HG03064 (cell line): ENCODE results near the gene FAM163A.
"Not testable (repeated sequence)": the region's sequence is repeated elsewhere in the genome, so short reads cannot be mapped to it uniquely, and the experiment has no call there.

Source experiments
- ATAC-seq: cut with Tn5 transposase; IDR thresholded peaks from one replicate; pipeline ENCODE4 v1.9.1; 2021; ENCODE audit warnings: low read depth; ENCODE audit not compliant: unreplicated experiment

Gene FAM163A

DNA sequence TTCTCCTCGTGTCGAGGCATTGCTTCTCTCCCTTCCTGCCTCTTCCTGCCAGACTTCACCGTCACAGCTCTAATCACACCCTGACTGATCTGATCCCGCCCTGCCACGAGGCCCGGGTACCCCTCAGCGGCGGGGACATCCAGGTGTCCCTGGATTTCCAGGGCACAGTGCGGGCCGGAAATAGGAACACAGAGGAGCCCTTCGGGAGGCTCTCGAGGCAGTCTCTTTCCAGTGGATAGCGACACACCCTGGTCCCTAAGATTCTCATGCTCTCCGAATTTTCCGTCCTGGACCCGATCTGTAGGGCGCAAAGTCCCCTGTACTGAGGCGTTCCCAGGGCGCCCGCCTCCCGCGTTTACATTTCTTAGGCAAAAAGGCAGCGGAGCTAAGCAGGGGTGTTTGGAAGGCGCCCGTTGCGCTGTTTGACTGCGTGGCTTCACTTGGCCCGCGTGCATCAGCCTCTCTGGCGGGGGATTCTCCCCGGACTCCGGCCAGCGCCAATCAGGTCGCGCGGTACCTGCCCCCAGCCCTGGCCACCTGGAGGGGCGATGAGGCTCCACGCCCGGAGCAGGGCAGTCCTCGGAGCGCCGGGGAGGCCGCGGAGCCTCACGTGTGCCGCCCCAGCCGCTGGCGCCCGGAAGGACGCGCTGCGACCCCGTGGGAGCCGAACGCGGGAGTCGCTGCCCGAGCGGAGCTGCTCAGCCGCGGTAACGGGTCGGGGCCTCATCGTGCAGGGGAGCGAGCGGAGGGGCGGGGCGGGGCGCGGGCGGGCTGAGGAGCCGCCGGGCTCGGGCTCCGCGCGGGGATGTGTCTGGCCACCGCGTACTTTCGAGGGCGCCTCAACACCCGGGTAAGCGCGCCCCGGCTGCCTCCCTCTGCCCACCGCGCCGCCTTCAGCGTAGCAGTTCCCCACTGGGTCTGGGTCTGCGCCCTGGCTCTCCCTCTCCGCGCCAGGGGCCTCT, at the start of gene FAM163A:
FAM163A (plus strand) TSS at position 575 of the 962 bp plus-strand sequence. CDS start 69,807 bp downstream, outside the sequence.
- ATAC-seq: no peak

DNA sequence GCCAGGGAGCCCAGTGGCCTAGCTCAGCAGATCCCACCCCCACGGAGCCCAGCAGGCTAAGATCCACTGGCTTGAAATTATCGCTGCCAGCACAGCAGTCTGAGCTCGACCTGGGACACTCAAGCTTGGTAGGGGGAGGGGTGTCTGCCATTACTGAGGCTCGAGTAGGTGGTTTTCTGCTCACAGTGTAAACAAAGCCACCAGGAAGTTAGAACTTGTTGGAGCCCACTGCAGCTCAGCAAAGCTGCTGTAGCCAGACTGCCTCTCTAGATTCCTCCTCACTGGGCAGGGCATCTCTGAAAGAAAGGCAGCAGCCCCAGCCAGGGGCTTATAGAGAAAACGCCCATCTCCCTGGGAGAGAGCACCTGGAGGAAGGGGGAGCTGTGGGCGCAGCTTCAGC, 48.6 kb upstream of the FAM163A start:
- not testable (repeated sequence) for ATAC-seq

DNA sequence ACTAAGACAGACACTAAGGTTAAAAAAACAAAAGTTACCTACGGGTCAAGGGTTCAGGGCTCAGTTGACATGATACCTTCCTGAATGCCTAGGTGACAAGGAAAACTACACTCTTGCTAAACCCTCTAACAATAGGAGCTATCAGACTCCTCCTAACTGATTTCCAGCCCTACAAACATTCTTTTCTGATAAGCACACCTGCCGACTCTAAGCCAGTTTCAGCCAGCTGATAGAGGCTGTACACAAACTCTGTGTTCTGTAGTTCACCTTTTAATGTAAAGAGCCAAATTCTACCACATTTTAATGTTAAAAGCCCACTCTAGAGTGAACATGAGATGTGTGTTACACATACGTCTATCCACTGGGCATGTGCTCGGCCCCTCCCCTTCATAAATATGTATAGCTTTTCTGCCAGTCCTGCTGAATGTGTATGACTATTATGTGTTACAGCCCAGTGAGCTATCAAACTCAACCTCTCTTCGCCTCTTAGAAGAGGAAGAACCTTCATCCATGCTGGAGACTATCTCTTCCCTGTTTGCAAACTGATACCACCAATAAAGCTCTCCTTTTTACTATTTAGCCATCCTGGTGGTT, 40.0 kb upstream of the FAM163A start:
- no peak for ATAC-seq

DNA sequence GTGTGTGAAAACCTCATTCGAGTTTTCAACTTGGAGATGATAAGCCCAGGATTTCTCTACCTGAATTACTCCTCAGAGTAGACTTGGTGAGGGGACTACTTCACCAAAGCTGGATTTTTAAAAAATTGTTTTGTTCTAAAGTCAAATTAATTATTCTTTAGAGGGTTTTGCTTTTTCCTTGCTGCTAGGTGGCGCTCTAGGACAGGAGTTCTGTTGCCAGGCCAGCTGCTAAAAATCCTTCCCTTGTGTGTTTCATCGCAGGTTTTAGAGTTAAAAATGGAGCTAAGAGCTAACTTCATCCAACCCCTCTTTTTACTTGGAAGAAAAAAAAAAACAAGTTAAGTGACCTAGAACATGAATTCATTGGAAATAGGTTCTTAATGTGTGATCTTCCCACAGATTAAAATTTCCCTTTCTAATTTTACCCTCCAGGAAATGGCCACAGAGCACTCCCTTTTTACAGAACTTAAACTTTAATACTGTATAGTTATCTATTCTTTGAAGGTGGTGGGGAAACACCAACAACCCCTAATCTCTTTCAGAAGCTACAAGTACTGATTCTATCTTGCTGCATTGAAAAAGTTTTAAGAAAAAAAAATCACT, 36.7 kb upstream of the FAM163A start:
- ATAC-seq: no peak

DNA sequence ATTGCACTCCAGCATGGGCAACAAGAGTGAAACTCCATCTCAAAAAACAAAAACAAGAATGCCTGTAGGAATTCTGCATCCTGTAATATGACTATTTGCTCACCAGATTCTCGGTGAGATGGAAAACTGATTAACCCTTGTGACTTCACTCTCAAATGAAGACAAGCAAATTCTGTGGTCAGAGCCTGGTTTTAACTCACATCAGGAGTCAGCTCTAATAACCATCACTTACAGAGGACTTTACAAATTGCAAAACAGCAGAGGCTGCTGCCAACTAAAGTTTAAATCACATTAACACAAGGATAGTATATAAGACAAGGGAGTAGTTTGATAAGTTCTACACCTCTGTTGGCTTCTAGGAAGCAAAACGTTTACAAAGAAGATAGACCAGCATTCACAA, 35.7 kb upstream of the FAM163A start:
- ATAC-seq: no peak

DNA sequence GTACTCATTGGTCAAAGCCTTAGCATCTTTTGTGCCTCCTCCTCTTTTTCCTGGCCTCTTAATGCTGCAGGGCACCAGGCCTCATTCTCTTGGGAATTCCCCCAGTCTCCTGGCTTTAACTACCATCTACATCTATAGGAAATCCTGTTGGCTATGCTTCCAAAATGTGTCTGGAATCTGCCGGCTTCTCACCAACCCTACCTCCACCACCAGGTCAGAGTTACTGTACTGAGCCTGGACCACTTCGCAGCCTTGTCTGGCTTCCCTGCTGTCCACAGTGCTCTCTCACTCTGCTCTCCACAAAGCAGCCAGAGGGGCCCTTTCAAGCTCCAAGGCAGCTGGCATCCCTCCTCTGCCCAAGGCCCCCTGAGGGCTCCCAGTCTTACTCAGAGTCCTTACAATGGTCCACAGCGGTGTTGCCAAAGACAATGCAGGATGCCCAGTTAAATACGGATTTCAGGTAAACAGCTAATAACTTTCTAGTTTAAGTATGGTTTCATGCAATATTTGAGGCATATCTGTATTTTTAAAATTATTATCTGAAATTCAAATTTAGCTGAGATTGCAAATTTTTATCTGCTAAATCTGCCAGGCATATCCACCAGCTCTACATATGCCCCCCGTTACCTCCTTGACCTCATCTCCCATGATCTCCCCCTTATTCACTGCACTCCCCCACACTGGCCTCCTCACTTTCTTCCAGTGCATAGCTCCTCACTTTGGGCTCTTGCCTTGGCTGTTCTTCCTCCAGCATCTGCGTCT, 34.5 kb upstream of the FAM163A start:
- no peak for ATAC-seq

DNA sequence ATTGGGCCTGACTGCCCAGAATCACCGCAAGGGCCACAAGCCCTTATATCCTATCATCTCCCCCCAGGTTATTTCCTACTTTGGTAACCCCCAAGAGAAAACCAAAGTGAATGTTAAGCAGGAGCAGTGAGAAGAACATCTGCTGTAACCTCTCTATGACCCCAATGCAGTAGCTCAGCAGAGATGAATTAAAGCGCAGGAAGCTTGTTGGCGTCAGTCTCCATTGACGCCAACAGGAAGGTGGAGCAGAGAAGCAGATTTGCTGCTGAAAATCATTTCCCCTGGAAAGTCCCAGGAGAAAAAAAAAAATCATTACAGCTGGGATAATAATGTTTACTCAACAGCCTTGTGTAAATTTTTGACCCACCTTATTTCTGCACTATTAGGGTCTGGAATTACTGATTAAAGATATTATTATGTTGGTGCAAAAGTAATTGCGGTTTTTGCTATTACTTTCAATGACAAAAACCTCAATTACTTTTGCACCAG, 33.2 kb upstream of the FAM163A start:
- ATAC-seq: peak; percentile 64

DNA sequence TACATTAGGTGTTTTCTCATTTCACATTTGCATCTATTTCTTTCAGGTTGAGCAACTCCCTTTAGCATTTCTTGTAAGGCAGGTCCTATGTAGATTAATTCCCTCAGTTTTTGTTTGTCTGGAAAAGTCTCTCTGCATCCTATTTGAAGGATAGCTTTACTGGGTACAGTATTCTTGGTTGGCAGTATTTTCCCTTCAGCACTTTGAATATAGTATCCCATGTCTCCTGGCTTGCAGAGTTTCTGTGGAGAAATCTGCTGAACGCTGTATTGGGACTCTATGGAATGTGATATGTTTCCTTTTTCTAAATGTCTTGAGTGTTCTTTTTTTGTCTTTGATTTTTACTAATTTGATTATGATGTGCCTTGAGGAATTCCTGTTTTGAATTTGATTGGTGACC, 28.9 kb upstream of the FAM163A start:
- ATAC-seq: no peak

DNA sequence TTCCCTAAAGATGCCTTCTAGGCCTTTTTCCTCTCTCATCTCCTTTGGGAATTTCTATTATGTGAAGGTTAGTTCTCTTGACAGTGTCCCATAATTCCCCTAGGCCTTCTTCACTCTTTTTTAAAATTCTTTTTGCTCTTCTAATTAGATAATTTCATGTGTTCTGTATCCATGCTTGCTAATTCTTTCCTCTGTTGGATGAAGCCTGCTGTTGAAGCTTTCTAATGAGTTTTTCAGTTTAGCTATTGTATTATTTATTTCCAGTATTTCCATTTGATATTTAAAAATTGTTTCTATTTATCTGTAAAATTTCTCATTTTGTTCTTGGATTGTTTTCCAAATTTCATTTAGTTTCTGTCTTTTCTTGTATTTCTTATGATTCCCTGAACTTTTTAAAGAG, 28.5 kb upstream of the FAM163A start:
- ATAC-seq: no peak

DNA sequence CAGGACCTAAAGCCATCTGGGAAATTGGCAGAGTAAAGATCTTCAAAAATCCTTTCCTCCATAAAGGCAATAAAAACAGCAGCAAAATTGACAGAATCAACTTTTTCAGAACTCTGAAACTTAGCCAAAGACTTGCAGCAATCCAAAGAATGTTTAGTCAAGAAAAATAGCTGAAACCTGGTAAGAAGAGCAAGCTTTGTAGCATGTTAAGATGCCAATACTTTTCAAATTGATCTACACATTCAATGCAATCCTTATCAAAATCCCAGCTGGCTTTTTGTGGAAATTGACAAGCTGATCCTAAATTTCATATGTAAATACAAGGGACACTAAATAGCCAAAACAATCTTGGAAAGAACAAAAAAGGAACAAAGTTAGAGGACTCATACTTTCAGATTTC, 23.8 kb upstream of the FAM163A start:
- ATAC-seq: no peak

DNA sequence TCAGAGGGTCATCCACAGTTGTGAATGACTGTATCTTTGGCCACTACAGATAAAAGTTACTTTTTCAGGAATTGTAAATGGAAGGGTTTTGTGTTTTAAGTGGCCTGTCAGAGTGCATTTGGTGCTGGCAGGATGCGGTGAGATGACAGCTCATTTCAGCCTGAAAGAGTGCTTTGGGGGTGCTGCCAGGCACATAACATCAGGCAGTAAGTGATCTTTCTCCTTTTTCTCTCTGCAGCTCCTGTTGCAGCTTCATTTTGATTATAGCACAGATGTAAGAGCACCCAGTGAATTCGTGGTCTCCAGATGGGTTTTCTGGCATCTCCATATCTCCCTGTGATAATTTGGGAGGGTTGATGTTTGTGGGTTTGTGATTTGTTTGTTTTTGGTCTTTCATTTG, 14.8 kb upstream of the FAM163A start:
- no peak for ATAC-seq

DNA sequence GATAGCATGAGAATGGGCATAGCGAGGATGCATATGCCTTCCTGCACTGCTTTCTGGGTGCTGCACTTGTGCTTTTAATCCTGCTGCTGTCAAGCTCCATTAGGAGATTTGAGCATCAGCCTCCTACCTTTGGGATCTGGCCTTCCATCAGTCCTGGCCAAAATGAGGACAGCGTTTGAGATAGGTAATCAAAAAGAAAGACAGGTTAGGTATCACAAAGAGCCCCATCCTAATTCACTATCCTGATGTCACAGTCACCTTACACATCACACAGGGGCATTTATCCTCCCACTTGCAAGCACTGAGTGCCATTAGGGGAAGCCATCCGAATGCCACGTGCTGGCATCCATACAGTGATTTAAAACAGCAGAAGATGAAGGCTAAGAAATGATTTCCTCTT, 13.2 kb upstream of the FAM163A start:
- ATAC-seq: no peak

DNA sequence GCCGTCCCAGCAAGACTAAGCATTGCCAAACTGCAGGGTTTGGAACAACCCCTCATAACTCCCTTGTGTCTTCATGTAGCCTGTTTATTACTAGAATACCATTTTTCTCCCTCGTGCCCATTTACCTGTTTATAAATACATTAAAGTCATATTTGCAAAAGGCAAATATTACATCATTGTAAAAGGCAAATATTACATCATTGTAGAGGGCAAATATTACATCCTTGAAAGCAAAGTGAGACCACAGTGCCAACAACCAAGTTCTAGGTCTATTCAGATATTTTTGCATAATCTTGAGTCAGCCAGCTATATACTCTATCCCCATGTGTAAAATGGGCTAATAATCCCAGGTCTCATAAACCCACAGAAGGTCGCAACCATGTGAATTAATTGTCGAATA, 11.4 kb upstream of the FAM163A start:
- ATAC-seq: no peak

DNA sequence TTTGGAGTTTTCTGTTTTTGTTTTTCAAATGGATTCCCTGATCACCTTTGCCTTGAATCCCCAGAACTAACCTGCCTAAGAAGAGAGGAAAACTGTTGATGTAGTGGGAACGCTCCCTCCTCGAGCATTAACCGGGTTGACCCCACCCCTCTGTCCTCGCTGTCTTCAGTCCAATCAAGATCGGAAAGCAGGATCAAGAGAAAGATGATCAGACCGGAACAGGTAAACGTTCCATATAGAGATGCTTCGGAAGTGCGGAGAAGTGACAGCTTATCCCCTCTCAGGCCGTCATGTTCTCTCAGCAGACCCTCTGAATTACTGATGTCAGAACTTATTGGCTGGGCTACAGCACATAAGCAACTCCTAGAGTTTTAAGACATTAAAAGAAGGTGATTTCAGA, 800 bp upstream of the FAM163A start:
- no peak for ATAC-seq

DNA sequence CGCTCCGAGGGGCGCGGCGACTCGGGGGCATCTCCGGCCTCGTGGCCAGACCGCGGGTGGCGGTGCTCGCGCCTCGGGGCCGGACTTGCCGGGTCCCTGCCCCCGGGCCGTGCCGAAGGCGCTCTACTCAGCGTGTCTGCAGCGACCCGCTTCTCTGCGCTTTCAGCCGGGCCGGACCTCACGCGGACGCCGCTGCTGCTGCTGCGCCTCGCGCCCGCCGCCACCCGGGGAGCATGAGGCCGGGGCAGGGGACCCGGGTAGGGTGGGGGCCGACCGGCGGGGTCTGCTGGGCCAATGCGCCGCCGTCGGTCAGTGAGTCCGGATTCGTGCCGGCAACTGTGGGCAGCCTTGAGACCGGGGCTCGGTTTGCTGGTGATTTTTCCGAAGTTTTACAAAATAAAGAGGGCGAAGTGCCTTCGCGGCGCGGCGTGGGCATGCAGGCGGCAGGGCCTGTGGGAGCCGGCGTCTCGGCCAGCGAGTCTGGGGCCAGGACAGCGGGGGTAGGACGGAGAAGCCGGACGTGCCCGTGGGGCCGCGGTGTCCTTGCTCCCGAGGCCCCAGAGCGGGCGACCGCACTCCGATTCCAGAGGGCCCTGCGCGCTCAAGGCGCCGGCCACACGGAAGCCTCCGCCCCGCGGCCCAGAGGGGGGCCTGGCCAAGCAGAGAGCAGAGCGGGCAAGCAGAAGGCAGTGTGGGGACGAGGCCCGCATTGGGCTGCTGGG, 749 bp downstream of the FAM163A start:
- ATAC-seq: no peak

DNA sequence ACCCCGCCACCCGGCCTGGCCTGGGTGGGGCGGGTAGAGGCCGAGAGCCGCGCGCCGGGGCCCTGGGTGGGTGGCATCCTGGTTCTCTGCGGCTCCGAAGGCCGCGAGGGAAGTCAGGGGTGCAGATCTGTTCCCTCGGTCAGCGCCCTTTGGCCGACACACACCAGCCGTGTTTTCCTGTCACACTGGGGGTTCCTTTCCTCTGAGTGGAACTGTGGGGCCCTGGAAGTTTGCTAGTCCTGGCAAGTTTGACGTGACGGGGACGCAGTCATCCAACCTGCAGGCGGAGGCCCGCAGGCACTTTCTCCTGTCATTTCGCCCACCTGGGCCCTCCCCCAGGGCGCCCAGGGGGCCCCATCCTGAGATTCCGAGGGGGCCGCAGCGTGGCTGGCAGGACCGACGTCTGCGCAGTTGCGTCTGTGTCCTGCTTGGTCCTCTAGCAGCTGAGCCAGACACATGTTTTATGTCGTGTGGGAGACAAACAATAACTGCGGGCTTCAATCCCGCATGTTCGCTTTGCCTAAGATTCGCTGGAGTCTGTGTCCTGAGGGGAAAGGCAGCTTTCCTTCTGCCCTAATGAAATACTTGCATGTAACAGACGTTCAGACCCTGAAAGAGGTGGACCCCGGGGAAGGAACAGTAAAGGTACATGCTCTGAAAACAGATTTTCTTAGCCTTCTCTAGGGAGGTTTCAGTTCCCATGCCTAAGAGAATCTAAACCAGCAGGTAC, 1.5 kb downstream of the FAM163A start:
- no peak for ATAC-seq

DNA sequence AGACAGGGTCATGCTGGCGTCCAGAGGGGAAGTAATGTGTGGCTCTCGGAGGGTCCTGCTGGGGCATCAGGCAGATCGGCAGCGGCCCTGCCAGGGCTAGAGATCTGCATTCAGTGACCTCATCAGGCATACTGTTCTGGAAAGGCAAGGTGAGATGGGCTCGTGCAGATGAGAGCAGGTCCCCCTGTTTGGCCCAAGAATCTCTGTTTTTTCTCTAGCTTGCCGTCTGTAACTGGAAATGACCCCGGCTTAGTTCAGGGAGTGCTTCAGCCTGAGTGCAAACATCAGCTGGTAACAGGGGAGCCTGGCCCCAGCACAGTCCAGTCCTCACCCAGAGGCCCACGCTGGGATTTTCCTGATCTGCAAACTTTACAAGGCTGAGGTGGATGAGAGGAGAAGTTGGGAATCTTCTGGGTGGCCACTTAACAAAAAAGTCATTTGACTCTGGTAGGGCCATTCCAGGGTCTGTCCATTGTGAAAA, 2.1 kb downstream of the FAM163A start:
- no peak for ATAC-seq

DNA sequence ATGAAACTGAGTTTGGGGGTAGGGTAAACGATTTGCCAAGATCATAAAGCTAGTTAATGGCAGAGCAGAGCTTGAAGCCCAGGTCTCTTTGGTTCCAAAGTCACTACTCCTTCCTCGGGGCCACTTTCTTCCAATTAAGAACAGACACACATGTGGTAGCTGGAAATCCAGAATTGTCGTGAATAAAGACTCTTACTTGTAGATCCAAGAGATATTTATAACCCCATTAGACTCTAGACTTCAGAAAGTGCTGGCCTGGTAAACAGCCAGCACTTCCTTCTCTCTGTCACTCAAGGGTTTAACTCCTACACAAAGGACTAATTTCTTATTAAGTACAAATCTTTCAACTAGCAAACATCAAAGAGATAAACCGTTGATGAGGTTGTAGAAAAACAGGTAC, 2.7 kb downstream of the FAM163A start:
- no peak for ATAC-seq

DNA sequence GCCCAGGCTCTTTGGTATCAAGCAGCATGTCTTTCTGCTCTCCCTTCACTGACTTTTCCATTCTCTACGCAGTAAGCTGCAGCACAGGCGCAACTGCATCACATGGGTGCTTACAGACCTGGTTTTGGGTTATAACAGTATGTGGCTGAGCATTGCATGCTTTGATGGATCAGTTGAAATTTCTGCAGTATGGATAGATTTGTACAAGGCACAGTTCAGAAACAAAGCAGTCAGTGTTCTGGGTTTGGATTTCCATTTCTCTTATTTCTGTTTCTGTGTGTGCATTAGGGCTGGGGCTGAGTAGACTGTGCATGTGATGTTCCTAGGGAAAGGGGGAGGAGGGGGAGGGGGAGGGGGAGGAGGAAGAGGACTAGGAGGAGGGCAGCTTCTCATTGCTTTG, 4.5 kb downstream of the FAM163A start:
- ATAC-seq: no peak
